Breast epithelium (tissue), 3 donors: Measurements from ENCODE around the gene MLXIP.

Source experiments
- POLR2AphosphoS5 ChIP-seq, 3 donors: sonication (generic); formaldehyde crosslinking; IDR thresholded peaks; one replicate each; pipeline ENCODE4 v1.6.1; 2017; ENCODE audit warnings: antibody characterized with exemption in 3 of 3
- TF ChIP-seq, protein P1 (sequence below), 3 donors: fragments of 450-650 bp; IDR thresholded peaks; one replicate each; pipeline ENCODE4 v1.5.1; 2016 to 2017; ENCODE audit warnings: antibody characterized with exemption in 3 of 3, mild to moderate bottlenecking in 3 of 3, moderate library complexity in 3 of 3

DNA sequence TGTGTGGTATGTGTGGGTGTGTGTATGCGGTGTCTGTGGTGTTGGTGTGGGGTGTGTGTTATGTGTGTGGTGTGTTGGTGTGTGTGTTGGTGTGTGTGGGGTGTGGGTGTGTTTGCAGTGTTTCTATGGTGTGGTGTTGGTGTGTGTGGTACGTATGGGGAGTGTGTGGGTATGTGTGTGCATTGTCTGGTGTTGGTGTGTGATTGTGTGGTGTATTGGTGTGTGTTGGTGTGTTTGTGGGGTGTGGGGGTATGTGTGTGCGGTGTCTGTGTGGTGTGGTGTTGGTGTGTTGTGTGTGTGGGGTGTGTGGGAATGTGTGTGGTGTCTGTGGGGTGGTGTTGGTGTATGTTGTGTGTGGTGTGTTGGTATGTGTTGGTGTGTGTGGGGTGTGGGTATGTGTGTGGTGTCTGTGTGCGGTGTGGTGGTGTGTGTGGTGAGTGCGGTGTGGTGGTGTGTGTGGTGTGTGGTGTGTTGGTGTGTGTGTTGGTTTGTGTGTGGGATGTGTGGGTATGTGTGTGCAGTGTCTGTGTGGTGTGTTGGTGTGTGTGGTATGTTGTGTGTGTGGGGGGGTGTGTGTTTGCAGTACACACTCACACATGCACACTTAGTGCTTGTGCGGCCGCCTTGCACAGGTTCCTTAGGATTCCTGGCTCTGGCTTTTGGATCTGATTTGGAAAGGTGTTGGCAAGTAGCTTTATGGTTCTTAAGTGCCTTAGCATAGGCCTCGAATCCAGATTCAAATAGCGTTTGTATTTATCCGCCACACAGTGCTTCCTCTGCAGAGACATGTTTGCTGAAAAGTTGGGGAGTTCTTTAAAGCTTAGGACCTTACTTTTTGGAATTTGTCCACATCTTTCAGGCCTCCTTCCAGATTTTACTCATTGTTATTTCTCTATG, 16.4 kb downstream of the MLXIP start:
- TF ChIP-seq POLR2AphosphoS5 (IDR thresholded peaks at IDR 0.05): no peak
- TF ChIP-seq, protein P1, sequence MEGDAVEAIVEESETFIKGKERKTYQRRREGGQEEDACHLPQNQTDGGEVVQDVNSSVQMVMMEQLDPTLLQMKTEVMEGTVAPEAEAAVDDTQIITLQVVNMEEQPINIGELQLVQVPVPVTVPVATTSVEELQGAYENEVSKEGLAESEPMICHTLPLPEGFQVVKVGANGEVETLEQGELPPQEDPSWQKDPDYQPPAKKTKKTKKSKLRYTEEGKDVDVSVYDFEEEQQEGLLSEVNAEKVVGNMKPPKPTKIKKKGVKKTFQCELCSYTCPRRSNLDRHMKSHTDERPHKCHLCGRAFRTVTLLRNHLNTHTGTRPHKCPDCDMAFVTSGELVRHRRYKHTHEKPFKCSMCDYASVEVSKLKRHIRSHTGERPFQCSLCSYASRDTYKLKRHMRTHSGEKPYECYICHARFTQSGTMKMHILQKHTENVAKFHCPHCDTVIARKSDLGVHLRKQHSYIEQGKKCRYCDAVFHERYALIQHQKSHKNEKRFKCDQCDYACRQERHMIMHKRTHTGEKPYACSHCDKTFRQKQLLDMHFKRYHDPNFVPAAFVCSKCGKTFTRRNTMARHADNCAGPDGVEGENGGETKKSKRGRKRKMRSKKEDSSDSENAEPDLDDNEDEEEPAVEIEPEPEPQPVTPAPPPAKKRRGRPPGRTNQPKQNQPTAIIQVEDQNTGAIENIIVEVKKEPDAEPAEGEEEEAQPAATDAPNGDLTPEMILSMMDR (IDR thresholded peaks at IDR 0.05): no peak
